GM23338 (cell line): Measurements from ENCODE around the gene RAB32. TPM values are rescaled to one million over a fixed set of nuclear protein-coding genes. Genes with fewer than 3 reads are reported as not detected.

Experiments
- ATAC-seq: fragments of 200-7000 bp; cut with Tn5 transposase; 3 replicates; pipeline ENCODE4 v1.9.1; 2020
- DNase-seq: peaks from one replicate; pipeline ENCODE4 v3.0.0-alpha.2; 2015; ENCODE audit warnings: low spot score
- H2AFZ ChIP-seq: fragments of 200-600 bp; sonication (generic); 2 replicates; pipeline ENCODE4 v1.8.0; 2016; ENCODE audit warnings: antibody characterized with exemption, mild to moderate bottlenecking, moderate library complexity
- H3F3A ChIP-seq: fragments of 200-600 bp; sonication (generic); replicated peaks from 2 replicates; pipeline ENCODE4 v1.8.0; 2017; ENCODE audit warnings: antibody characterized with exemption, mixed run types, low read depth
- H3K27ac ChIP-seq: fragments of 200-600 bp; sonication (generic); 2 replicates; pipeline ENCODE4 v1.6.1; 2016; ENCODE audit warnings: low read depth
- H3K27me3 ChIP-seq: fragments of 200-600 bp; sonication (generic); 2 replicates; pipeline ENCODE4 v1.8.0; 2016; ENCODE audit warnings: mild to moderate bottlenecking, mixed run types, moderate library complexity; ENCODE audit not compliant: insufficient read depth
- H3K36me3 ChIP-seq: fragments of 200-600 bp; sonication (generic); 2 replicates; pipeline ENCODE4 v1.8.0; 2016; ENCODE audit warnings: mild to moderate bottlenecking; ENCODE audit not compliant: insufficient read depth
- H3K4me1 ChIP-seq: fragments of 200-600 bp; sonication (generic); 2 replicates; pipeline ENCODE4 v1.8.0; 2016; ENCODE audit warnings: mild to moderate bottlenecking, moderate library complexity; ENCODE audit not compliant: insufficient read depth
- H3K4me2 ChIP-seq: fragments of 200-600 bp; sonication (generic); 2 replicates; pipeline ENCODE4 v1.7.1; 2017; ENCODE audit warnings: mixed run types
- H3K4me3 ChIP-seq: fragments of 200-600 bp; sonication (generic); 2 replicates; pipeline ENCODE4 v1.6.1; 2016; ENCODE audit warnings: mixed run types
- H3K79me2 ChIP-seq: fragments of 200-600 bp; sonication (generic); replicated peaks from 2 replicates; pipeline ENCODE4 v1.8.0; 2017; ENCODE audit warnings: mild to moderate bottlenecking; ENCODE audit not compliant: insufficient read depth
- H3K9me2 ChIP-seq: fragments of 200-600 bp; sonication (generic); 2 replicates; pipeline ENCODE4 v1.8.0; 2017; ENCODE audit not compliant: insufficient read depth
- H4K20me1 ChIP-seq: fragments of 200-600 bp; sonication (generic); replicated peaks from 2 replicates; pipeline ENCODE4 v1.8.0; 2017; ENCODE audit warnings: mild to moderate bottlenecking; ENCODE audit not compliant: insufficient read depth
- H3K27ac Mint-ChIP-seq: 2 replicates; pipeline ENCODE4 v1.8.0; 2020; ENCODE audit warnings: inconsistent platforms, mild to moderate bottlenecking, moderate library complexity, mixed read lengths
- H3K27me3 Mint-ChIP-seq: 3 replicates; pipeline ENCODE4 v1.8.0; 2022; ENCODE audit warnings: low read depth, mild to moderate bottlenecking, moderate library complexity, mixed read lengths, inconsistent platforms; ENCODE audit not compliant: insufficient read depth, poor library complexity
- H3K36me3 Mint-ChIP-seq: 3 replicates; pipeline ENCODE4 v1.8.0; 2021; ENCODE audit warnings: low read depth, mild to moderate bottlenecking, inconsistent platforms, moderate library complexity, mixed read lengths
- H3K4me1 Mint-ChIP-seq: 3 replicates; pipeline ENCODE4 v1.8.0; 2020; ENCODE audit warnings: mild to moderate bottlenecking, inconsistent platforms, mixed read lengths
- H3K4me3 Mint-ChIP-seq: 3 replicates; pipeline ENCODE4 v1.8.0; 2021; ENCODE audit warnings: moderate library complexity, mild to moderate bottlenecking, inconsistent platforms, mixed read lengths
- H3K9me3 Mint-ChIP-seq: 3 replicates; pipeline ENCODE4 v1.8.0; 2020; ENCODE audit warnings: moderate library complexity, mild to moderate bottlenecking, inconsistent platforms, mixed read lengths
- CREB1 ChIP-seq: fragments of 250-450 bp; sonication (Bioruptor Pico); IDR thresholded peaks from 2 replicates; pipeline ENCODE4 v1.5.0; 2020; ENCODE audit warnings: low read depth, mild to moderate bottlenecking, moderate library complexity
- CTCF ChIP-seq, 2 experiments: fragments of 200-600 bp in 1 of 2; sonication (generic) in 1 of 2; conservative IDR thresholded peaks; 2 replicates each; pipeline versions ENCODE4 v1.5.1 to v1.6.1; 2016 to 2017; ENCODE audit warnings: antibody characterized with exemption in 2 of 2, low read depth in 2 of 2, mild to moderate bottlenecking in 2 of 2, moderate library complexity in 1 of 2
- EZH2 ChIP-seq: fragments of 200-600 bp; sonication (generic); IDR thresholded peaks from one replicate; pipeline ENCODE4 v1.8.0; 2017; ENCODE audit warnings: antibody characterized with exemption, mild to moderate bottlenecking, low read depth; ENCODE audit not compliant: unreplicated experiment
- EZH2phosphoT487 ChIP-seq: fragments of 200-600 bp; sonication (generic); IDR thresholded peaks from one replicate; pipeline ENCODE4 v1.8.1; 2018; ENCODE audit warnings: antibody characterized with exemption; ENCODE audit not compliant: unreplicated experiment
- JUNB ChIP-seq: IDR thresholded peaks from one replicate; pipeline ENCODE4 v1.6.1; 2016; ENCODE audit warnings: antibody characterized with exemption; ENCODE audit not compliant: unreplicated experiment
- NANOG ChIP-seq: IDR thresholded peaks from 2 replicates; pipeline ENCODE4 v1.6.1; 2016; ENCODE audit warnings: antibody characterized with exemption, borderline replicate concordance
- POLR2AphosphoS5 ChIP-seq: IDR thresholded peaks from 2 replicates; pipeline ENCODE4 v1.6.1; 2016; ENCODE audit warnings: antibody characterized with exemption, low read depth
- STAT1 ChIP-seq: IDR thresholded peaks from one replicate; pipeline ENCODE4 v1.6.1; 2016; ENCODE audit warnings: antibody characterized with exemption; ENCODE audit not compliant: unreplicated experiment
- ZNF114 ChIP-seq: fragments of 250-450 bp; sonication (Bioruptor Pico); IDR thresholded peaks from 2 replicates; pipeline ENCODE4 v1.5.0; 2020; ENCODE audit warnings: mild to moderate bottlenecking, moderate library complexity
- ZNF331 ChIP-seq: fragments of 250-450 bp; sonication (Bioruptor Pico); IDR thresholded peaks from 2 replicates; pipeline ENCODE4 v1.5.0; 2020; ENCODE audit warnings: low read depth, mild to moderate bottlenecking, moderate library complexity
- polyA plus RNA-seq: library from polyadenylated mRNA; unstranded; fragments of >200 nt; fragmentation: Nextera tagmentation; extraction: Ambion mirVana; gene quantifications from 2 replicates; pipeline ENCODE4 v1.2.1, GENCODE V29; 2016
- total RNA-seq: library from RNA; depleted of rRNA; stranded (reverse); fragments of >200 nt; shearing (Covaris generic); gene quantifications from 2 replicates; pipeline ENCODE4 v1.2.3, GENCODE V29; 2014
- TF ChIP-seq, protein P1 (sequence below): IDR thresholded peaks from one replicate; pipeline ENCODE4 v1.6.1; 2018; ENCODE audit warnings: antibody characterized with exemption; ENCODE audit not compliant: unreplicated experiment
- TF ChIP-seq, protein P2 (sequence below): IDR thresholded peaks from 2 replicates; pipeline ENCODE4 v1.6.1; 2016; ENCODE audit warnings: antibody characterized with exemption
- TF ChIP-seq, protein P3 (sequence below): fragments of 250-450 bp; sonication (Bioruptor Pico); IDR thresholded peaks from 2 replicates; pipeline ENCODE4 v1.5.0; 2020; ENCODE audit warnings: mild to moderate bottlenecking, moderate library complexity

RAB32 gene
- total and polyA plus RNA-seq, 2 experiments from 2014 or later, result 5.7 to 10.4 TPM

- H3K27ac ChIP-seq, result no peak overlapping the region
- no peaks in the 10 kb centered on the region for H3K36me3 Mint-ChIP-seq
- no peaks in the 10 kb centered on the region for H3K36me3 ChIP-seq
- H3K27me3 Mint-ChIP-seq, result peaks cover 4% of the 10 kb centered on the region
- H3K9me3 Mint-ChIP-seq, result no peaks in the 10 kb centered on the region
- peaks cover 7% of the 10 kb centered on the region; the same call in 1 of the 2 replicates for H3K4me1 ChIP-seq
- no peak overlapping the region; the same call in 1 of the 2 replicates for H2AFZ ChIP-seq
- DNase-seq (no peak), ATAC-seq (no peak)
- no peak overlapping the region for H3K4me3 ChIP-seq
- H4K20me1 ChIP-seq, result no peaks in the 10 kb centered on the region
- H3K79me2 ChIP-seq, result no peaks in the 10 kb centered on the region
- no peak overlapping the region for H3K27ac Mint-ChIP-seq
- H3K4me3 Mint-ChIP-seq, result no peak overlapping the region
- TF ChIP-seq, protein P1, sequence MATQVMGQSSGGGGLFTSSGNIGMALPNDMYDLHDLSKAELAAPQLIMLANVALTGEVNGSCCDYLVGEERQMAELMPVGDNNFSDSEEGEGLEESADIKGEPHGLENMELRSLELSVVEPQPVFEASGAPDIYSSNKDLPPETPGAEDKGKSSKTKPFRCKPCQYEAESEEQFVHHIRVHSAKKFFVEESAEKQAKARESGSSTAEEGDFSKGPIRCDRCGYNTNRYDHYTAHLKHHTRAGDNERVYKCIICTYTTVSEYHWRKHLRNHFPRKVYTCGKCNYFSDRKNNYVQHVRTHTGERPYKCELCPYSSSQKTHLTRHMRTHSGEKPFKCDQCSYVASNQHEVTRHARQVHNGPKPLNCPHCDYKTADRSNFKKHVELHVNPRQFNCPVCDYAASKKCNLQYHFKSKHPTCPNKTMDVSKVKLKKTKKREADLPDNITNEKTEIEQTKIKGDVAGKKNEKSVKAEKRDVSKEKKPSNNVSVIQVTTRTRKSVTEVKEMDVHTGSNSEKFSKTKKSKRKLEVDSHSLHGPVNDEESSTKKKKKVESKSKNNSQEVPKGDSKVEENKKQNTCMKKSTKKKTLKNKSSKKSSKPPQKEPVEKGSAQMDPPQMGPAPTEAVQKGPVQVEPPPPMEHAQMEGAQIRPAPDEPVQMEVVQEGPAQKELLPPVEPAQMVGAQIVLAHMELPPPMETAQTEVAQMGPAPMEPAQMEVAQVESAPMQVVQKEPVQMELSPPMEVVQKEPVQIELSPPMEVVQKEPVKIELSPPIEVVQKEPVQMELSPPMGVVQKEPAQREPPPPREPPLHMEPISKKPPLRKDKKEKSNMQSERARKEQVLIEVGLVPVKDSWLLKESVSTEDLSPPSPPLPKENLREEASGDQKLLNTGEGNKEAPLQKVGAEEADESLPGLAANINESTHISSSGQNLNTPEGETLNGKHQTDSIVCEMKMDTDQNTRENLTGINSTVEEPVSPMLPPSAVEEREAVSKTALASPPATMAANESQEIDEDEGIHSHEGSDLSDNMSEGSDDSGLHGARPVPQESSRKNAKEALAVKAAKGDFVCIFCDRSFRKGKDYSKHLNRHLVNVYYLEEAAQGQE, result no peak
- TF ChIP-seq, protein P2, sequence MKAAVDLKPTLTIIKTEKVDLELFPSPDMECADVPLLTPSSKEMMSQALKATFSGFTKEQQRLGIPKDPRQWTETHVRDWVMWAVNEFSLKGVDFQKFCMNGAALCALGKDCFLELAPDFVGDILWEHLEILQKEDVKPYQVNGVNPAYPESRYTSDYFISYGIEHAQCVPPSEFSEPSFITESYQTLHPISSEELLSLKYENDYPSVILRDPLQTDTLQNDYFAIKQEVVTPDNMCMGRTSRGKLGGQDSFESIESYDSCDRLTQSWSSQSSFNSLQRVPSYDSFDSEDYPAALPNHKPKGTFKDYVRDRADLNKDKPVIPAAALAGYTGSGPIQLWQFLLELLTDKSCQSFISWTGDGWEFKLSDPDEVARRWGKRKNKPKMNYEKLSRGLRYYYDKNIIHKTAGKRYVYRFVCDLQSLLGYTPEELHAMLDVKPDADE, result no peak
- TF ChIP-seq, protein P3, sequence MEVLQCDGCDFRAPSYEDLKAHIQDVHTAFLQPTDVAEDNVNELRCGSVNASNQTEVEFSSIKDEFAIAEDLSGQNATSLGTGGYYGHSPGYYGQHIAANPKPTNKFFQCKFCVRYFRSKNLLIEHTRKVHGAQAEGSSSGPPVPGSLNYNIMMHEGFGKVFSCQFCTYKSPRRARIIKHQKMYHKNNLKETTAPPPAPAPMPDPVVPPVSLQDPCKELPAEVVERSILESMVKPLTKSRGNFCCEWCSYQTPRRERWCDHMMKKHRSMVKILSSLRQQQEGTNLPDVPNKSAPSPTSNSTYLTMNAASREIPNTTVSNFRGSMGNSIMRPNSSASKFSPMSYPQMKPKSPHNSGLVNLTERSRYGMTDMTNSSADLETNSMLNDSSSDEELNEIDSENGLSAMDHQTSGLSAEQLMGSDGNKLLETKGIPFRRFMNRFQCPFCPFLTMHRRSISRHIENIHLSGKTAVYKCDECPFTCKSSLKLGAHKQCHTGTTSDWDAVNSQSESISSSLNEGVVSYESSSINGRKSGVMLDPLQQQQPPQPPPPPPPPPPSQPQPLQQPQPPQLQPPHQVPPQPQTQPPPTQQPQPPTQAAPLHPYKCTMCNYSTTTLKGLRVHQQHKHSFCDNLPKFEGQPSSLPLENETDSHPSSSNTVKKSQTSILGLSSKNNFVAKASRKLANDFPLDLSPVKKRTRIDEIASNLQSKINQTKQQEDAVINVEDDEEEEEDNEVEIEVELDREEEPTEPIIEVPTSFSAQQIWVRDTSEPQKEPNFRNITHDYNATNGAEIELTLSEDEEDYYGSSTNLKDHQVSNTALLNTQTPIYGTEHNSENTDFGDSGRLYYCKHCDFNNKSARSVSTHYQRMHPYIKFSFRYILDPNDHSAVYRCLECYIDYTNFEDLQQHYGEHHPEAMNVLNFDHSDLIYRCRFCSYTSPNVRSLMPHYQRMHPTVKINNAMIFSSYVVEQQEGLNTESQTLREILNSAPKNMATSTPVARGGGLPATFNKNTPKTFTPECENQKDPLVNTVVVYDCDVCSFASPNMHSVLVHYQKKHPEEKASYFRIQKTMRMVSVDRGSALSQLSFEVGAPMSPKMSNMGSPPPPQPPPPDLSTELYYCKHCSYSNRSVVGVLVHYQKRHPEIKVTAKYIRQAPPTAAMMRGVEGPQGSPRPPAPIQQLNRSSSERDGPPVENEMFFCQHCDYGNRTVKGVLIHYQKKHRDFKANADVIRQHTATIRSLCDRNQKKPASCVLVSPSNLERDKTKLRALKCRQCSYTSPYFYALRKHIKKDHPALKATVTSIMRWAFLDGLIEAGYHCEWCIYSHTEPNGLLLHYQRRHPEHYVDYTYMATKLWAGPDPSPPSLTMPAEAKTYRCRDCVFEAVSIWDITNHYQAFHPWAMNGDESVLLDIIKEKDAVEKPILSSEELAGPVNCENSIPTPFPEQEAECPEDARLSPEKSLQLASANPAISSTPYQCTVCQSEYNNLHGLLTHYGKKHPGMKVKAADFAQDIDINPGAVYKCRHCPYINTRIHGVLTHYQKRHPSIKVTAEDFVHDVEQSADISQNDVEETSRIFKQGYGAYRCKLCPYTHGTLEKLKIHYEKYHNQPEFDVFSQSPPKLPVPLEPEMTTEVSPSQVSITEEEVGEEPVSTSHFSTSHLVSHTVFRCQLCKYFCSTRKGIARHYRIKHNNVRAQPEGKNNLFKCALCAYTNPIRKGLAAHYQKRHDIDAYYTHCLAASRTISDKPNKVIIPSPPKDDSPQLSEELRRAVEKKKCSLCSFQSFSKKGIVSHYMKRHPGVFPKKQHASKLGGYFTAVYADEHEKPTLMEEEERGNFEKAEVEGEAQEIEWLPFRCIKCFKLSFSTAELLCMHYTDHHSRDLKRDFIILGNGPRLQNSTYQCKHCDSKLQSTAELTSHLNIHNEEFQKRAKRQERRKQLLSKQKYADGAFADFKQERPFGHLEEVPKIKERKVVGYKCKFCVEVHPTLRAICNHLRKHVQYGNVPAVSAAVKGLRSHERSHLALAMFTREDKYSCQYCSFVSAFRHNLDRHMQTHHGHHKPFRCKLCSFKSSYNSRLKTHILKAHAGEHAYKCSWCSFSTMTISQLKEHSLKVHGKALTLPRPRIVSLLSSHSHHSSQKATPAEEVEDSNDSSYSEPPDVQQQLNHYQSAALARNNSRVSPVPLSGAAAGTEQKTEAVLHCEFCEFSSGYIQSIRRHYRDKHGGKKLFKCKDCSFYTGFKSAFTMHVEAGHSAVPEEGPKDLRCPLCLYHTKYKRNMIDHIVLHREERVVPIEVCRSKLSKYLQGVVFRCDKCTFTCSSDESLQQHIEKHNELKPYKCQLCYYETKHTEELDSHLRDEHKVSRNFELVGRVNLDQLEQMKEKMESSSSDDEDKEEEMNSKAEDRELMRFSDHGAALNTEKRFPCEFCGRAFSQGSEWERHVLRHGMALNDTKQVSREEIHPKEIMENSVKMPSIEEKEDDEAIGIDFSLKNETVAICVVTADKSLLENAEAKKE, result no peak
- TF ChIP-seq EZH2phosphoT487, result no peak
- TF ChIP-seq ZNF114, result no peak
- TF ChIP-seq POLR2AphosphoS5, result no peak
- TF ChIP-seq STAT1, result no peak
- no peak for TF ChIP-seq CREB1 (CRISPR knock-in tag)
- TF ChIP-seq JUNB, result no peak
- TF ChIP-seq EZH2, result no peak
- no peak for TF ChIP-seq CTCF (conservative IDR thresholded peaks at IDR 0.05; ENCODE audit: low read depth in 2 of 2)
- TF ChIP-seq ZNF331, result no peak
- no peak for TF ChIP-seq NANOG
- H3K9me2 ChIP-seq, result no peaks in the 10 kb centered on the region
- H3K4me2 ChIP-seq, result no peak overlapping the region
- peaks cover 4% of the 10 kb centered on the region for H3K4me1 Mint-ChIP-seq
- H3K27me3 ChIP-seq, result no peaks in the 10 kb centered on the region
- H3F3A ChIP-seq, result no peaks in the 10 kb centered on the region
Measured at GRCh38 chr6:146595972-146596731, 52.5 kb downstream of the RAB32 start.
